Cardiac muscle cell (in vitro differentiated cells and primary cell): ENCODE data around the gene CPM. TPM values are rescaled to one million over a fixed set of nuclear protein-coding genes. Genes with fewer than 3 reads are reported as not detected.

Experiments used
- DNase-seq, 2 donors: peaks; one replicate each; pipeline versions ENCODE4 v3.0.0 to v3.0.0-alpha.2; 2010 to 2017; ENCODE audit warnings: low read depth in 1 of 2, low spot score in 1 of 2
- H3K27ac ChIP-seq: fragments of 200-600 bp; sonication (generic); 2 replicates; pipeline ENCODE4 v1.5.1; 2016
- H3K27me3 ChIP-seq: fragments of 200-600 bp; sonication (generic); 2 replicates; pipeline ENCODE4 v1.6.0; 2016; ENCODE audit warnings: control low read depth
- H3K36me3 ChIP-seq: fragments of 200-600 bp; sonication (generic); 2 replicates; pipeline ENCODE4 v1.5.1; 2016; ENCODE audit warnings: control low read depth
- H3K4me1 ChIP-seq: fragments of 200-600 bp; sonication (generic); 2 replicates; pipeline ENCODE4 v1.8.1; 2017; ENCODE audit warnings: low read depth, mild to moderate bottlenecking, mixed run types
- H3K4me3 ChIP-seq: fragments of 200-600 bp; sonication (generic); 2 replicates; pipeline ENCODE4 v1.5.1; 2016; ENCODE audit warnings: mild to moderate bottlenecking
- H3K9me3 ChIP-seq: fragments of 200-600 bp; sonication (generic); 2 replicates; pipeline ENCODE4 v1.5.1; 2017; ENCODE audit warnings: low read depth, mild to moderate bottlenecking, control low read depth
- CTCF ChIP-seq: IDR thresholded peaks from 2 replicates; pipeline ENCODE4 v1.5.1; 2012; ENCODE audit warnings: low read depth, mild to moderate bottlenecking, low read length
- polyA plus RNA-seq: library from polyadenylated mRNA; unstranded; fragments of >200 nt; fragmentation: Nextera tagmentation; extraction: Ambion mirVana; gene quantifications from 2 replicates; pipeline ENCODE4 v1.2.1, GENCODE V29; 2016
- total RNA-seq: library from RNA; depleted of rRNA; stranded (reverse); fragments of >200 nt; gene quantifications from 2 replicates; pipeline ENCODE4 v1.2.3, GENCODE V29; 2016

Gene CPM
- total and polyA plus RNA-seq, 2 experiments from 2014 or later: 1.5 to 2.0 TPM

- Histone ChIP-seq H3K27me3 (no peaks in the 10 kb centered on the region), H3K36me3 (peaks cover 52% of the 10 kb centered on the region), H3K9me3 (no peaks in the 10 kb centered on the region), H3K4me3 (no peak overlapping the region), H3K4me1 (no peaks in the 10 kb centered on the region), H3K27ac (peak overlapping the region; percentile 38)
- no peak for TF ChIP-seq CTCF
- DNase-seq: no peak
Observed at GRCh38 chr12:68839183-68840147, 93.5 kb downstream of the CPM start.

- DNase-seq: no peak
- no peak for TF ChIP-seq CTCF
- H3K4me3 ChIP-seq: no peak overlapping the region
- H3K9me3 ChIP-seq: no peaks in the 10 kb centered on the region
- H3K27ac ChIP-seq: no peak overlapping the region
- peaks cover 59% of the 10 kb centered on the region for H3K36me3 ChIP-seq
- H3K27me3 ChIP-seq: no peaks in the 10 kb centered on the region
- no peaks in the 10 kb centered on the region for H3K4me1 ChIP-seq
Observed at GRCh38 chr12:68838046-68838886, 94.7 kb downstream of the CPM start.

- no peak overlapping the region for H3K4me3 ChIP-seq
- DNase-seq: no peak
- no peak for TF ChIP-seq CTCF
- H3K36me3 ChIP-seq: peaks cover 53% of the 10 kb centered on the region
- no peak overlapping the region for H3K27ac ChIP-seq
- H3K4me1 ChIP-seq: no peaks in the 10 kb centered on the region
- H3K27me3 ChIP-seq: no peaks in the 10 kb centered on the region
- no peaks in the 10 kb centered on the region for H3K9me3 ChIP-seq
Observed at GRCh38 chr12:68837215-68837614, 95.8 kb downstream of the CPM start.

- Histone ChIP-seq H3K27ac (no peak overlapping the region), H3K36me3 (peaks cover 53% of the 10 kb centered on the region)
- DNase-seq: no peak
Observed at GRCh38 chr12:68835333-68835908, 97.5 kb downstream of the CPM start.

More at GRCh38 chr12:68835333-68835908, 97.5 kb downstream of the CPM start:
- TF ChIP-seq CTCF: no peak
- H3K27me3 ChIP-seq: no peaks in the 10 kb centered on the region
- H3K4me1 ChIP-seq: no peaks in the 10 kb centered on the region
- no peak overlapping the region for H3K4me3 ChIP-seq
- H3K9me3 ChIP-seq: no peaks in the 10 kb centered on the region
